ENCODE data around the gene TFPI.

DNA sequence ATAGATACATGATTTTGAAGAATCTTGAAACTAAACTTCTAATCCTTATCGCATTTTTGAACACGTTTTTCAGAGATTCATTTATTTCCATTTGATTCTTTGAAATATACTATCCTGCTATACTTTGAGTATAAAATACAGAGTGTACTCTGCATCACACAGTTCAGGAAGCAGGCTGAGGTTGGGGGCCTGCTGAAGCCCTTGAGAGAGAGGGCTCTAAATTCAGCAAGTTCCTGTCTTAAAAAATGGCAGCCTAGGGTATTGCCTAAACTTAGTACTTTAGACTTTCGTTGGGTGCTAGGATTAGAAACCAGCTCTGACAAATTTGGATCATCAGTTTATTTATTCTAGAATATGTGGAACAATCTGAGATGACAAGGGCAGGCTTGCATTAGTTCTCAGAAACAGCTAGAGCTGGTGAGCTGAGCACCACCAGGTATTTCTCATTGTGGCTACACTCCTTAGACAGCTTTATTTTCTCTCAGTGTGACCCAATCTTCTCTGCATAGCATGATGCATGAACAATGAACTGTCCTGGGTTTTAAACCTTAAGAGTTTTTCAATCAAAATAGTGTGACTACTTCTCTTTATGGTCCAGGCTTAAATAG lies 49.1 kb downstream of the TFPI start:
- no peak for TF ChIP-seq CTCF (conservative IDR thresholded peaks at IDR 0.05 in 1 of 2, IDR thresholded peaks at IDR 0.05 in 1 of 2; ENCODE audit: extremely low read depth in 1 of 2, insufficient read depth in 1 of 2, low read depth in 1 of 2, low read length in 2 of 2)
- no peak for TF ChIP-seq EZH2 (IDR thresholded peaks at IDR 0.05; ENCODE audit: borderline replicate concordance, low read length)

Data from mammary epithelial cell (primary cell).